GM19193 (cell line): ENCODE measurements around the gene PLD3.

ENCODE experiments used
- POLR2A ChIP-seq: IDR thresholded peaks from 4 replicates; pipeline ENCODE4 v1.6.1; 2011; ENCODE audit not compliant: insufficient read depth, insufficient read length; ENCODE audit errors: extremely low read depth

The PLD3 gene

DNA sequence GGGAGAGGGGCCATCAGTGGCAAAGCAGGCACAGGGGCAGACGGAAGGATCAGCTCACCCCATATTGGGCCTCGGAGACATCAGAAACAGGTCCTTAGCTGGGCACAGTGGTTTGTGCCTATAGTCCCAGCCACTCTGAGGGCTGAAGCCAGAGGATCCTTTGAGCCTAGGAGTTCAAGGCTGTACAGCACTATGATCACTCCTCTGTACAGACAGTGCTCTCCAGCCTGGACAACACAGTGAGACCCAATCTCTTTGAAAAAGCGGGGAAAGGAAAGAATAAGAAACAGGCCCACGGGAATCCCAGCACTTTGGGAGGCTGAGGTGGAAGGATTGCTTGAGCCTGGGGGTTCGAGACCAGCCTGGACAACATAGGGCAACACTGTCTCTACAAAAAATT lies 71.3 kb downstream of the PLD3 start:
- no peak for TF ChIP-seq POLR2A

DNA sequence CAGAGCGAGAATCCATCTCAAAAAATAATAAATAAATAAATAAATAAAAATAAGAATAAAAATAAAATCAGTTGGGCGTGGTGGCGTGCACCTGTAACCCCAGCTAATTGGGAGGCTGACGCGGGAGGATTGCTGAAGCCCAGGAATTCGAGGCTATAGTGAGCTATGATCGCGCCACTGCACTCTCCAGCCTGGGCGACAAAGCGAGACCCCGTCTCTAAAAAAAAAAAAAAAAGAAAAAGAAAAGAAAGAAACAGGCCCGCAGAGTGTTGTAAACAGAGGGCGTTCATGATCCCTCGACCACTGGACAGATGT lies 71.9 kb downstream of the PLD3 start:
- TF ChIP-seq POLR2A: no peak

DNA sequence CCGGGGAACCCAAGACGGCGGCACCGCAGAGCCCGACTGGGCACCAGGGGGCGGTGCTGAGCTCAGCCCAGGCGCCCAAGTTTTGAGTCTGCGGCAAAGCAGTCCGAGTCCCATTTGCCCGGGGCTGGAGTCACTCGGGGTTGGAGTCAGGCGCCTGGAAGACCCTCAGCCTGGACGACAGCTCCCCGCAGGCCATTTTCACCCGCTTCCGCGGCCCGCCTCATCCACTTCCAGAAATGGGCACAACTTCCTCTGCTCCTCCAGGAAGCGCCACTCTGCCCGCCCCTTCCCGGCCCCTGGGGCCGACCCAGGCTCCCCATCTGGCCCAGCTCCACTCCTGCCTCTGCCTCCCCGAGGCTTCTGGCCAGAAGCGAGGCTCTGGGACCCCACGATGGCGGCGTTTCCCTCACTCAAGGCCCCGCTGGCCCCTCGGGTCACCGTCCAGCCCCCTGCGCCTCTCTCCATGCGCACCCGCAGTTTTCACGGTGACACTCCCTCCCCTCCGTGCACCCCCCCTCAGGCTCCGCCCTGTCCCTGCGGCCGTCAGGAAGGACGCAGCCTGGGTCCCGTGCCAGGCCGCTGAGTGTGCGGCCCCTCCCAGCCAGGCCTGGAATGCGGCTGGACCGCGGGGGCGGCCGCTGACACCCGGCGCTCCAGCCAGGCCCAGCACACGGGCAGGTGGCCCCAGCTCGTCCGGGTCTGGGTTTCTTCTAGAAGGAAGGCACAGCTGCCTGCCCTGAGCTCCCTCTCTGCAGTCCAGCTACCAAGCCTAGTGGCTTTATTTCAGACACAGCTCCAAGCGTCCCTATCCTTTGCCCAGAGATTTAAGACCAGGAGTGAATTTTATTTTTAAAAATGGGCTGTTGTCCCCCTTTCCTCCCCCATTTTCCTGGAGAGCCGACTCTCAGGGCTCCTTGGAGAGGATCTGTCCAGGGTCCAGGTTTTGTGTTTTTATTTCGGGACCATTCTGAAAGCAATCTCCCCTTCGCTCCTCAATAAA lies 72.6 kb downstream of the PLD3 start:
- peak; percentile 85 for TF ChIP-seq POLR2A

DNA sequence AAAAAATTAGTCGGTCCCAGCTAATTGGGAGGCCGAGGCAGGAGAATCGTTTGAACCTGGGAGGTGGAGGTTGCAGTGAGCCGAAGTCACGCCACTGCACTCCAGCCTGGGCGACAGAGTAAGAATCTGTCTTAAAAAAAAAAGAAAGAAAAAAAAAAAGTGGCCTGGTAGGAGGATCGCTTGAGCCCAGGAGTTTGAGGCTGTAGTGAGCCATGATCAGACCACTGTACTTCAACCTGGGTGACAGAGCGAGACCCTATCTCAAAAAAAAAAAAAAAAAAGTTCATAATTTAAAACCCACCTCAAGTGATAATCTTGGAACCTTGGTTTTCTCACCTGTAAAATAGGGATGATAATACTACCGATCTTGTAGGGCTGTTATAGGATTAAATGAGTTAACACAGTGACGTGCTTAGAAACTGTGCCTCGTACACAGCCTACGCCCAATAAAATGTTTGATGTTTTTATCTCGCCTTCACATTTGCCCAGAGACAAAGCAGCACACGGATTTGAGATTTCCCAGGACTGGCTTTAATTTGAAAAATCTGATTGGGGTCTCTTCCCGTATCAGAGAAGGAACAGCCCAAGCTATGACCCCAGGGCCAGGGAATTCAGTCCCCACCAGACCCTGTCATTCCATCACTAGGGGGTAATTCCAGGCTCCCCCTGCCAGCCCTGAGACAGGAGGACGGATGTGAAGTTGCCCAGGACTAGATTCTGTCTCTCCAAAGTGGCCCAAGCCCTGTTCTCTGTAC lies 73.7 kb downstream of the PLD3 start:
- no peak for TF ChIP-seq POLR2A

DNA sequence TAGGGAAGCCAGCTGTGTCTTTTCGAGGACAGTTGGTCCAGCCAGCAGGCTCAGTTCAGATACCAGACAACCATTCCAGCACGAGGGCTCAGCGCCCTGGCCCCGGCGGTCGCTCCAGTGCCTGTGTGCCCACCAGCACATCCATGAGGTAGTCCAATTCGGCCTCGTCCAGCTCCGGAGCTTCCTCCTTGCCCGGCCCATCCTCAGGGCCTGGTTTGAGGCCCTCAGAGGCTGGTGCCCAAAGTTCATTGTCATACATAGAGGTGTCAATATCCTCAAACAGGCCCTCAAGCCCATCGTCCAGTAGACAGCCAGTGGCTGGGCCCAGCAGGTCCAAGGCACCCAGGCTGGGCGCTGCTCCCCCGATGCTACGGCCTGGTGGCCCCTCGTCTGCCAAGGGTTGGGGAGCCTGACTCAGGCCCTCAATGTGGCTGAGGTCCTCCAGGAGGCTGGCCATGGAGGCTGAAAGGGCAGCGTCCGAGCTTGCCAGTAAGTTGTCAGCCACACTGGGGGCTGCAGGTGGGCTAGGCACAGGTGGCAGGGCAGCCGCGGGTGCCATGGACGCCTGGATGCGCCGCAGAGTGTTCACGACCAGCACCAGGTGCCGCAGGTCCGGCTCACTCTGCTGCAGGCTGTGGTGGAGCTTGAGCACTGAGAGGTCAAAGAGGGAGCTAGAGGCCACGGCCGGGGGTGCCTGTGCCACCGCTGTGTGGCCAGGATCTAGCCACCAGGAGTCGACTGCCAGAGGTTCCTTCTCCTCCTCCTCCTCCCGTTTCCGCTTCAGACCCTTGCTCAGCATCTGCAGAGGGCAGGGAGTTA lies 74.5 kb downstream of the PLD3 start:
- no peak for TF ChIP-seq POLR2A

DNA sequence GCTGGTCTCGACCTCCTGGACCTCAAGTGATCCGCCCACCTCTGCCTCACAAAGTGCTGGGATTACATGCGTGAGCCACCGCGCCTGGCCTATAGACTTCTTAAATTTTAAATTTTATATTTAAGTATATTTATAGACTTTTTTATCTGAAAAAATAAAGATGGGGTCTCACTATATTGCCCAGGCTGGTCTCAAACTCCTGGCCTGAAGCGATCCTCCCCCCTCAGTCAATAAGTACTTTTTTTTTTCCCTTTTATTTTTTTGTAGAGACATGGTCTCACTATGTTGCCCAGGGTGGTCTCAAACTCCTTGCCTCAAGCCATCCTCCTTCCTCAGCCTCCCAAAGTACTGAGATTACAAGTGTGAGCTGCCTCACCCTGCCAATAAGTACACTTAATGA lies 75.4 kb downstream of the PLD3 start:
- TF ChIP-seq POLR2A: no peak

DNA sequence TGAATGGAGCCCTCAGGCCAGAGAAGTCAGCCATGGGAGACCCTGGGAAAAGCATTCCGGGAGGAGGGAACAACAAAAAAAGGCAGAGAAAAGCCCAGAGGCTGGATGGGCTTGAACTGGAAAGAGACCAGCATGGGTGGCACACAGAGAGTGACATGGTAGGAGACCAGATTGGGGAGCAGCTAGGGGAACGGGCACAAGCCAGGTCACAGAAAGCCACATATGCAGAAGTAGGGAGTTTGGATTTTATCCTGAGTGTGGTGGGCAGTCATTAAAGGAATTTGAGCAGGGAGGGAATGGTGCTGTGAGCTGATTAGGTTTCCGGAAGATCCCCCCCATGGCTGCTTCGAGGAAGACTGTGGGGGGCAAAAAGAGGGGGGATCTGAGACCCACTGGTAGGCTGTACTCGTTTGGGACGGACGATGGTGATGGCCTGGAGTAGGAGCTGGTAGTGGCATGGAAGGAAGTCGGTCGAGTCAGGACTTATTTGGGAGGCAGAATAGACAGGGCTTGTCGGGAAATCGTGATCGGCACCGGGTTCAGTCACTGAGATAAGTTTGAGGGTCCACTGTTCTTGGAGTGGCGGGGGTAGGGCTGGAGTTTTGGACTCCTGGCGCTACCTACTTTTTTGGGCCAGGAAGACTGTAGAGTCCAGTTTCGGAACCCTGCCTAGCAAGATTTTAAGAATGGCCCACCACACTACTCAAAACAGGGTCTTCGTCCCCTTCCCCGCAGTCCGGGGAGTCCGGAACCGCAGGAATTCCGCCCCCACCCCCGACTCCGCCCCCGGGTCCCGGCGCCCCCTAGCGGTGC lies 76.3 kb downstream of the PLD3 start:
- no peak for TF ChIP-seq POLR2A

DNA sequence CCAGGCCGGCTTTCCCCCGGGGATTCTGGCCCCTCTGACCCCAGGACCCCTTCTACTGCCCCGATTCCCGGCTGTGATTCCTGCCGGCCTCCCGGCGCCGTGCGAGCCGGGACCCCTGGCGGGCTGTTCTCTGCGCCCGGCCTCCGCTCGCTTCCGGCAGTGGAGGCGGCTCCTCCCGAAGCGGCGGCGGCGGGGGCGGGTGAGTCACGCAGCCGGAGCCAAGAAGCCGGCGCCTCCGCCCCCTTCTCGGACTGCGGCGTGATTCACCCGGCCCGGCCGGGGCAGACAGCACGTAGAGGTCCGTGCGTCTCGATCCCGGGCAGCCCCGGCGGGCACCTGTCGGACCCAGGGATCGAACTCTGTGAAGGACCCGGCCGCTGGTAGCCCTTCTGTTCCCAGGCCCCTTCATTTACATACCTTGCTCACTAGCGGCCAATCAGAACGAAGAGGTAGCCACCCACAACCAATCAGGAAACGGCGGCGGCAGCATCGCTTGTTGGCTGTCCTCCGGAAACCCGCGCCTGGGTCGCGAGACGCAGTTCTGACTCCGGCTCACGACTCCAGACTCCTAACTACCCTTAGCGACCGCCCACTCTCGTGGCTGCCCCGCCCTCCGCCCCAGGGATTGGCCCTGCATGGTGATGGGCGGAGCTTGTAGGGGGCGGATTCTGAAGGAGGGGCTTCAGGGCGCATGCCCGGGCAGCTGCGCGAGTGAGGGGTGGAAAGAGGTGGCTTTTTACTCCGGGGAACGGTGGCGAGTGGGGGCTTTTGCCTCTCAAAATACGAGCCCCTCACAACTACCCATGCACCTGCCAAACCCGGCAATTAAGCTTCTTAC lies 77.2 kb downstream of the PLD3 start, which contains the start of gene SERTAD1:
Gene SERTAD1, minus strand, starts transcription at position 543 of the 838 bp plus-strand sequence. CDS start 2,446 bp downstream, outside the sequence.
- TF ChIP-seq POLR2A: peak; percentile 99
